Measurements from ENCODE around the gene TDRD12.

GRCh38 chr19:32688311-32688710 lies 31.3 kb upstream of the TDRD12 start:
- TF ChIP-seq POLR2A (IDR thresholded peaks at IDR 0.05; ENCODE audit: low read length) (no peak), GATA1 (IDR thresholded peaks at IDR 0.05; ENCODE audit: low read depth, low read length) (no peak)
